Measurements from ENCODE around the gene ARPC1B.

- TF ChIP-seq POLR2AphosphoS5 (IDR thresholded peaks at IDR 0.05; ENCODE audit: borderline replicate concordance, low read depth, low read length) (peak; percentile 98), EZH2 (IDR thresholded peaks at IDR 0.05) (no peak)
Observed at GRCh38 chr7:99325592-99326407, 48.7 kb upstream of the ARPC1B start, which contains the start of gene ARPC1A.
